ENCODE measurements around the gene ADAMTS5.

ADAMTS5 gene

GRCh38 chr21:26874347-26874746 lies 92.5 kb downstream of the ADAMTS5 start:
- no peak overlapping the region for H3K4me3 ChIP-seq (ENCODE audit: insufficient read depth, low read depth, low read length, poor library complexity, severe bottlenecking)
- H3K27ac ChIP-seq (ENCODE audit: insufficient read depth, low read length, poor library complexity, severe bottlenecking) = no peak overlapping the region
- H3K27me3 ChIP-seq (replicated peaks; ENCODE audit: control insufficient read depth, insufficient read depth, low read length, poor library complexity, severe bottlenecking) = no peaks in the 10 kb centered on the region
- H3K9me3 ChIP-seq (ENCODE audit: control insufficient read depth, low read length) = no peaks in the 10 kb centered on the region
- H3K4me1 ChIP-seq (ENCODE audit: control insufficient read depth, insufficient read depth, low read length, poor library complexity, severe bottlenecking) = no peaks in the 10 kb centered on the region
- no peaks in the 10 kb centered on the region for H3K36me3 ChIP-seq (ENCODE audit: control insufficient read depth, insufficient read depth, low read length)
- DNase-seq = no peak

Measured in effector memory CD4-positive, alpha-beta T cell (primary cell).